Panc1 (cell line): ENCODE measurements around the gene DKK2. TPM values are rescaled to one million over a fixed set of nuclear protein-coding genes. Genes with fewer than 3 reads are reported as not detected.

Experiments used
- ATAC-seq: fragments of 200-7000 bp; cut with Tn5 transposase; 2 replicates; pipeline ENCODE4 v1.9.1; 2020; ENCODE audit warnings: mild to moderate bottlenecking, moderate library complexity
- BruUV-seq: library from RNA; stranded (reverse); fragments of 400-500 nt; replicated peaks from 2 replicates; lab custom pipeline; 2021; lab: Mats Ljungman, UMichigan
- CTCF ChIA-PET: fragments of 300-600 bp; sonication (Branson Sonifier 250); formaldehyde crosslinking; loops from one replicate; lab custom pipeline; 2022; ENCODE audit warnings: antibody characterized with exemption; lab: Charles Lee
- POLR2A ChIA-PET: fragments of 300-600 bp; sonication (Branson Sonifier 250); formaldehyde crosslinking; loops from one replicate; lab custom pipeline; 2022; ENCODE audit warnings: antibody characterized with exemption; lab: Charles Lee
- DNase-seq: peaks from one replicate; pipeline ENCODE4 v3.0.0-alpha.2; 2010; ENCODE audit warnings: low read depth, low spot score
- H3K27ac ChIP-seq: 2 replicates; pipeline ENCODE4 v1.5.1; 2011; ENCODE audit warnings: mild to moderate bottlenecking, low read length, inconsistent platforms
- H3K27me3 ChIP-seq: fragments of 200-500 bp; sonication (Bioruptor generic); 2 replicates; pipeline ENCODE4 v1.6.0; 2014; ENCODE audit warnings: low read length, inconsistent platforms; ENCODE audit not compliant: control insufficient read depth, insufficient read depth
- H3K36me3 ChIP-seq: fragments of 200-500 bp; sonication (Bioruptor generic); 2 replicates; pipeline ENCODE4 v1.5.1; 2014; ENCODE audit warnings: inconsistent platforms, mild to moderate bottlenecking, low read length, moderate library complexity; ENCODE audit not compliant: control insufficient read depth, insufficient read depth
- H3K4me1 ChIP-seq: 2 replicates; pipeline ENCODE4 v1.5.1; 2011; ENCODE audit warnings: inconsistent platforms, mild to moderate bottlenecking, low read length, moderate library complexity; ENCODE audit not compliant: control insufficient read depth, insufficient read depth
- H3K4me3 ChIP-seq, 2 experiments: 2 replicates each; pipeline ENCODE4 v1.5.1; 2011 to 2012; ENCODE audit warnings: low read depth in 2 of 2, low read length in 2 of 2, mild to moderate bottlenecking in 2 of 2, inconsistent platforms in 1 of 2, moderate library complexity in 1 of 2
- H3K9me3 ChIP-seq: fragments of 200-500 bp; sonication (Bioruptor generic); 2 replicates; pipeline ENCODE4 v1.5.1; 2014; ENCODE audit warnings: low read depth, mild to moderate bottlenecking, inconsistent platforms, low read length, moderate library complexity; ENCODE audit not compliant: control insufficient read depth, insufficient read depth
- CTCF ChIP-seq: fragments of 450-650 bp; IDR thresholded peaks from 2 replicates; pipeline ENCODE4 v1.5.1; 2017; ENCODE audit warnings: mild to moderate bottlenecking
- POLR2AphosphoS5 ChIP-seq: IDR thresholded peaks from 2 replicates; pipeline ENCODE4 v1.6.1; 2012; ENCODE audit warnings: mild to moderate bottlenecking, low read depth, low read length, moderate library complexity
- REST ChIP-seq, 2 experiments: IDR thresholded peaks; 2 replicates each; pipeline ENCODE4 v1.6.1; 2011 to 2012; ENCODE audit warnings: low read depth in 2 of 2, control low read depth in 1 of 2, low read length in 1 of 2, mild to moderate bottlenecking in 1 of 2, moderate library complexity in 1 of 2; ENCODE audit not compliant: insufficient read depth in 1 of 2
- SIN3A ChIP-seq: IDR thresholded peaks from 2 replicates; pipeline ENCODE4 v1.6.1; 2012; ENCODE audit warnings: low read depth, mild to moderate bottlenecking, low read length, moderate library complexity, borderline replicate concordance; ENCODE audit not compliant: insufficient read depth
- TCF7L2 ChIP-seq: IDR thresholded peaks from 2 replicates; pipeline ENCODE4 v1.6.1; 2011; ENCODE audit warnings: mild to moderate bottlenecking, low read depth, low read length, inconsistent platforms
- in situ Hi-C: cut with HindIII; loops from 2 replicates; pipeline ENCODE4 v1.10.0; 2016; ENCODE audit warnings: low sequenced_read_pairs, low pct_unique_long_range_greater_than_20kb
- intact Hi-C: fragments of 100-400 bp; cut with micrococcal nuclease; formaldehyde crosslinking; loops from one replicate; pipeline ENCODE4 v1.10.0; 2022; ENCODE audit not compliant: unreplicated experiment
- total RNA-seq: library from RNA; stranded (reverse); gene quantifications from one replicate; pipeline ENCODE4 v1.2.1, GENCODE V29; 2021; ENCODE audit not compliant: unreplicated experiment

DKK2 gene
- total RNA-seq, 1 experiment from 2014 or later, result not detected

- no peaks in the 10 kb centered on the region for H3K9me3 ChIP-seq
- BruUV-seq, result no TSS peak
- H3K36me3 ChIP-seq, result no peaks in the 10 kb centered on the region
- no peaks in the 10 kb centered on the region for H3K27me3 ChIP-seq
- no peak overlapping the region for H3K4me3 ChIP-seq
- no peak for TF ChIP-seq REST (IDR thresholded peaks at IDR 0.05; ENCODE audit: insufficient read depth in 1 of 2, low read depth in 2 of 2, low read length in 1 of 2)
- no peak for TF ChIP-seq TCF7L2
- TF ChIP-seq POLR2AphosphoS5, result no peak
- no peak for TF ChIP-seq SIN3A
- TF ChIP-seq CTCF, result no peak
- DNase-seq (no peak), ATAC-seq (no peak)
- intact Hi-C loops, result no loop called here
- no peak overlapping the region for H3K27ac ChIP-seq
- in situ Hi-C loops, result no loop called here
- no peaks in the 10 kb centered on the region for H3K4me1 ChIP-seq
- CTCF ChIA-PET, result no interaction called here
- POLR2A ChIA-PET, result no interaction called here
These were observed 24.3 kb upstream of the DKK2 start for GRCh38 chr4:107060388-107060787.

GRCh38 chr4:107058828-107059227, 22.7 kb upstream of the DKK2 start:
- no peak for ATAC-seq
- POLR2A ChIA-PET, result no interaction called here
- TF ChIP-seq TCF7L2 (no peak), REST (IDR thresholded peaks at IDR 0.05; ENCODE audit: insufficient read depth in 1 of 2, low read depth in 2 of 2, low read length in 1 of 2) (no peak), SIN3A (no peak), POLR2AphosphoS5 (no peak), CTCF (no peak)

More at GRCh38 chr4:107058828-107059227, 22.7 kb upstream of the DKK2 start:
- Histone ChIP-seq H3K27ac (no peak overlapping the region), H3K36me3 (no peaks in the 10 kb centered on the region), H3K4me1 (no peaks in the 10 kb centered on the region), H3K4me3 (no peak overlapping the region), H3K9me3 (no peaks in the 10 kb centered on the region), H3K27me3 (no peaks in the 10 kb centered on the region)
- no TSS peak for BruUV-seq
- intact Hi-C loops, result no loop called here
- in situ Hi-C loops, result no loop called here
- DNase-seq, result no peak
- CTCF ChIA-PET, result no interaction called here
